Nephron progenitor cell (in vitro differentiated cells): ENCODE data around the gene CD55.

Source experiments
- DNase-seq: peaks from one replicate; pipeline ENCODE4 v3.0.0; 2021
- H3K27ac Mint-ChIP-seq: 2 replicates; pipeline ENCODE4 v1.8.0; 2021; ENCODE audit warnings: mild to moderate bottlenecking, moderate library complexity, mixed read lengths
- H3K27me3 Mint-ChIP-seq: 2 replicates; pipeline ENCODE4 v1.8.0; 2021; ENCODE audit warnings: mild to moderate bottlenecking, low read depth, mixed read lengths; ENCODE audit not compliant: poor library complexity
- H3K36me3 Mint-ChIP-seq: 2 replicates; pipeline ENCODE4 v1.8.0; 2021; ENCODE audit warnings: low read depth, mixed read lengths
- H3K4me1 Mint-ChIP-seq: 2 replicates; pipeline ENCODE4 v1.8.0; 2021; ENCODE audit warnings: mixed read lengths
- H3K4me3 Mint-ChIP-seq: 2 replicates; pipeline ENCODE4 v1.8.0; 2021; ENCODE audit warnings: mild to moderate bottlenecking, moderate library complexity, mixed read lengths
- H3K9me3 Mint-ChIP-seq: 2 replicates; pipeline ENCODE4 v1.8.0; 2021; ENCODE audit warnings: mild to moderate bottlenecking, moderate library complexity, mixed read lengths
- CTCF ChIP-seq: fragments of 200-600 bp; sonication (generic); IDR thresholded peaks from 2 replicates; pipeline ENCODE4 v1.5.0; 2021; ENCODE audit warnings: antibody characterized with exemption

The CD55 gene

GRCh38 chr1:207286786-207287468 is 34.6 kb upstream of the CD55 start:
- Mint-ChIP-seq H3K4me3 (no peak overlapping the region), H3K36me3 (peaks cover 6% of the 10 kb centered on the region), H3K27ac (no peak overlapping the region), H3K4me1 (no peaks in the 10 kb centered on the region), H3K27me3 (peaks cover 12% of the 10 kb centered on the region), H3K9me3 (peaks cover 14% of the 10 kb centered on the region)
- no peak for TF ChIP-seq CTCF
- DNase-seq: no peak

- peaks cover 6% of the 10 kb centered on the region for H3K36me3 Mint-ChIP-seq
- H3K4me1 Mint-ChIP-seq: no peaks in the 10 kb centered on the region
- H3K27ac Mint-ChIP-seq: no peak overlapping the region
- peaks cover 12% of the 10 kb centered on the region for H3K27me3 Mint-ChIP-seq
- peaks cover 24% of the 10 kb centered on the region for H3K9me3 Mint-ChIP-seq
- TF ChIP-seq CTCF: no peak
- no peak for DNase-seq
- H3K4me3 Mint-ChIP-seq: no peak overlapping the region
Observed at GRCh38 chr1:207288315-207288714, 33.2 kb upstream of the CD55 start.

- Mint-ChIP-seq H3K4me1 (no peaks in the 10 kb centered on the region), H3K4me3 (no peak overlapping the region), H3K27ac (no peak overlapping the region), H3K36me3 (peaks cover 6% of the 10 kb centered on the region), H3K27me3 (peaks cover 12% of the 10 kb centered on the region), H3K9me3 (peaks cover 24% of the 10 kb centered on the region)
- no peak for TF ChIP-seq CTCF
- DNase-seq: no peak
Observed at GRCh38 chr1:207289756-207290155, 31.7 kb upstream of the CD55 start.

GRCh38 chr1:207291723-207292122 is 29.8 kb upstream of the CD55 start:
- Mint-ChIP-seq H3K4me3 (no peak overlapping the region), H3K27me3 (peaks cover 6% of the 10 kb centered on the region)

GRCh38 chr1:207298186-207298585 is 23.3 kb upstream of the CD55 start:
- Mint-ChIP-seq H3K4me3 (no peak overlapping the region), H3K36me3 (no peaks in the 10 kb centered on the region), H3K27me3 (peaks cover 8% of the 10 kb centered on the region)

More at GRCh38 chr1:207291723-207292122, 29.8 kb upstream of the CD55 start:
- no peak for DNase-seq
- no peak overlapping the region for H3K27ac Mint-ChIP-seq
- peaks cover 6% of the 10 kb centered on the region for H3K36me3 Mint-ChIP-seq
- H3K4me1 Mint-ChIP-seq: no peaks in the 10 kb centered on the region
- peaks cover 24% of the 10 kb centered on the region for H3K9me3 Mint-ChIP-seq
- TF ChIP-seq CTCF: no peak

More at GRCh38 chr1:207298186-207298585, 23.3 kb upstream of the CD55 start:
- no peaks in the 10 kb centered on the region for H3K4me1 Mint-ChIP-seq
- no peak for TF ChIP-seq CTCF
- H3K27ac Mint-ChIP-seq: no peak overlapping the region
- DNase-seq: no peak
- no peaks in the 10 kb centered on the region for H3K9me3 Mint-ChIP-seq
